ENCODE data around the gene RUNX2. TPM values are rescaled to one million over a fixed set of nuclear protein-coding genes. Genes with fewer than 3 reads are reported as not detected.

The RUNX2 gene
- total and polyA plus RNA-seq, 2 of the 8 experiments (the other 6 are each of a cell fraction or from before 2014, with no cell fraction given), result 0.26 to 1.2 TPM

- H3K79me1 ChIP-seq (ENCODE audit: low read depth, low read length), result no peaks in the 10 kb centered on the region
- no peak overlapping the region for H4K5ac ChIP-seq (ENCODE audit: insufficient read length, low read depth, low read length)
- H3K4ac ChIP-seq (replicated peaks; ENCODE audit: insufficient read length, low read depth, low read length), result no peak overlapping the region
- no peaks in the 10 kb centered on the region; the same call in 1 of the 2 replicates for H3K23me2 ChIP-seq (ENCODE audit: low read depth, low read length)
- H3K9ac ChIP-seq (replicated peaks in 1 of 4; ENCODE audit: extremely low read depth in 1 of 4, low read depth in 3 of 4, low read length in 3 of 4), result no peak overlapping the region
- H2AK5ac ChIP-seq (ENCODE audit: low read depth, low read length), result no peak overlapping the region
- H3K56ac ChIP-seq (replicated peaks; ENCODE audit: insufficient read length, low read depth, low read length), result no peak overlapping the region
- no peak overlapping the region for H2BK120ac ChIP-seq (replicated peaks; ENCODE audit: low read depth, low read length)
- H3K27me3 ChIP-seq (replicated peaks in 1 of 4; ENCODE audit: control insufficient read depth in 3 of 4, extremely low read depth in 1 of 4, insufficient read depth in 3 of 4, low read length in 3 of 4), result peaks cover 0 to 3% (median 1%) of the 10 kb centered on the region in 4 experiments; a peak in 4 of 7 replicates
- H3K18ac ChIP-seq (ENCODE audit: extremely low read depth, low read length), result no peak overlapping the region
- H2BK5ac ChIP-seq (ENCODE audit: low read depth, low read length), result no peak overlapping the region
- H2BK15ac ChIP-seq (ENCODE audit: low read length), result no peak overlapping the region
- no peak overlapping the region for H3K14ac ChIP-seq (ENCODE audit: insufficient read length)
- H4K8ac ChIP-seq (ENCODE audit: extremely low read depth, insufficient read depth, low read length), result 0 out of 2 replicates have a peak overlapping the region, but pooled peaks have one; percentile 60
- no peaks in the 10 kb centered on the region for H3K79me2 ChIP-seq (ENCODE audit: control insufficient read depth in 1 of 2, insufficient read depth in 2 of 2, low read length in 2 of 2)
- no peaks in the 10 kb centered on the region for H4K20me1 ChIP-seq (replicated peaks in 1 of 2; ENCODE audit: control insufficient read depth in 1 of 2, insufficient read depth in 2 of 2, low read length in 2 of 2)
- H2BK20ac ChIP-seq (ENCODE audit: low read length), result no peak overlapping the region
- WGBS, 2 experiments (ENCODE audit: extremely low coverage in 1 of 2, insufficient coverage in 1 of 2, insufficient read length in 1 of 2, insufficient replicate concordance in 2 of 2, low coverage in 1 of 2, low lambda C conversion rate in 2 of 2, missing lambda C conversion rate in 1 of 2), result 88% methylated on average over 19 of the region's 20 CpGs; no CpG with 5 or more reads in 1 of the 2 experiments
- H3K36me3 ChIP-seq (ENCODE audit: control insufficient read depth in 2 of 4, insufficient read depth in 4 of 4, low read length in 3 of 4), result no peaks in the 10 kb centered on the region
- CTCF ChIA-PET (ENCODE audit: partially characterized antibody), result interaction anchor here (0.9 to 1.3 kb wide), 3 partner anchors 21 to 142 kb away, joined by 3 read pairs; no protein-coding TSS in a partner anchor
- H2AFZ ChIP-seq (ENCODE audit: low read length), result no peak overlapping the region; the same call in 1 of the 2 replicates
- H3K9me3 ChIP-seq (ENCODE audit: insufficient read depth in 2 of 2, low read depth in 1 of 2, low read length in 1 of 2), result no peaks in the 10 kb centered on the region; a peak in 1 of 4 replicates
- H2BK12ac ChIP-seq (ENCODE audit: low read depth, low read length), result no peak overlapping the region
- DNase-seq (ENCODE audit: low read depth in 1 of 2, low spot score in 2 of 2) (no peak), FAIRE-seq (no peak)
- POLR2A ChIA-PET (ENCODE audit: partially characterized antibody), result no interaction called here
- H3K4me2 ChIP-seq (ENCODE audit: insufficient read depth in 1 of 2, low read depth in 2 of 2, low read length in 2 of 2), result no peak overlapping the region
- H3K27ac ChIP-seq (ENCODE audit: low read depth, low read length), result no peak overlapping the region
- H3K4me1 ChIP-seq (replicated peaks in 1 of 4; ENCODE audit: control insufficient read depth in 3 of 4, insufficient read depth in 4 of 4, low read length in 3 of 4), result peaks cover 0 to 4% (median 1%) of the 10 kb centered on the region in 4 experiments; a peak in 3 of 7 replicates
- no peak overlapping the region for H3K4me3 ChIP-seq (ENCODE audit: extremely low read depth in 1 of 4, insufficient read depth in 2 of 4, low read depth in 3 of 4, low read length in 4 of 4)
- no peak overlapping the region for H4K91ac ChIP-seq (replicated peaks; ENCODE audit: insufficient read length, low read length)
- H3K23ac ChIP-seq (ENCODE audit: insufficient read length), result no peak overlapping the region
- no peak for TF ChIP-seq RXRA (IDR thresholded peaks at IDR 0.05; ENCODE audit: insufficient read depth, low read depth, low read length)
- TF ChIP-seq SP2 (IDR thresholded peaks at IDR 0.05; ENCODE audit: low read length), result no peak
- no peak for TF ChIP-seq CBX5 (IDR thresholded peaks at IDR 0.05; ENCODE audit: low read depth, low read length)
- no peak for TF ChIP-seq JUND (IDR thresholded peaks at IDR 0.05; ENCODE audit: low read length)
- no peak for TF ChIP-seq ASH2L (IDR thresholded peaks at IDR 0.05; ENCODE audit: low read length)
- TF ChIP-seq TBP (IDR thresholded peaks at IDR 0.05; ENCODE audit: low read depth, low read length), result no peak
- no peak for TF ChIP-seq JUN (IDR thresholded peaks at IDR 0.05; ENCODE audit: low read depth, low read length)
- TF ChIP-seq E2F6 (IDR thresholded peaks at IDR 0.05), result no peak
- TF ChIP-seq FOSL1 (IDR thresholded peaks at IDR 0.05; ENCODE audit: insufficient read depth, low read depth, low read length), result no peak
- no peak for TF ChIP-seq SIX5 (IDR thresholded peaks at IDR 0.05; ENCODE audit: low read depth, low read length)
- no peak for TF ChIP-seq SUZ12 (IDR thresholded peaks at IDR 0.05; ENCODE audit: low read length)
- TF ChIP-seq TEAD4 (IDR thresholded peaks at IDR 0.05; ENCODE audit: low read depth, low read length), result no peak
- TF ChIP-seq BCL11A (IDR thresholded peaks at IDR 0.05; ENCODE audit: low read depth in 2 of 2, low read length in 2 of 2), result no peak
These were observed 314.4 kb downstream of the RUNX2 start for GRCh38 chr6:45642331-45643125.

Measured in H1 (cell line).